GM08714 (cell line): ENCODE results near the gene MEF2C.
A peak's percentile ranks its signal among the peaks of the same experiment; 100 is the strongest.
"Not testable (repeated sequence)": the region's sequence is repeated elsewhere in the genome, so short reads cannot be mapped to it uniquely, and the experiment has no call there.

Experiments used
- H3K4me3 ChIP-seq: fragments of 200-500 bp; sonication (Bioruptor generic); 2 replicates; pipeline ENCODE4 v1.5.1; 2014; ENCODE audit warnings: mild to moderate bottlenecking, low read length, inconsistent platforms
- ZNF274 ChIP-seq: IDR thresholded peaks from 2 replicates; pipeline ENCODE4 v1.6.1; 2012; ENCODE audit warnings: mild to moderate bottlenecking, low read depth, low read length

MEF2C gene

DNA sequence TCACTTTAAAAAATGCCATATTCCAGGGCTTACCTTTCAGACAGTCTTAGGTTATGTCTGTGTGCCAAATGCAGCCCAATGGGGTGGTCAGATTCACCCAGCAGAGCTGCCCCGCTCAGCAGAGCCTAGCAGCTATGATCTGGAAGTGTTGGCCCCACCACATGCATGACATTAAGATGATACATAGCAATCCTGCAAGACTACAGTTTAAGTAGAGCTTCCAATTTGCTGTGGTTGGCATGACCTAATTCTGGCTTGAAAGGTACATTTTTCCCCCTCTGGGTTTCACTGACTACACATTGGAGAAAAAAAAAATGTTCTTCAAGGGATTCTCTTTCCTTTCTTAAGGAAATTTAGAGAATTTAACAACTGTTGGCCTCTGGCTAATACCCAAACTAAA lies 22.5 kb downstream of the MEF2C start:
- no peak for TF ChIP-seq ZNF274
- no peak overlapping the region for H3K4me3 ChIP-seq

- no peak overlapping the region for H3K4me3 ChIP-seq
- TF ChIP-seq ZNF274, result no peak
Measured at GRCh38 chr5:88858392-88858791, 24.6 kb downstream of the MEF2C start.

- H3K4me3 ChIP-seq, result not testable (repeated sequence)
Measured at GRCh38 chr5:88856381-88856780, 26.6 kb downstream of the MEF2C start.

DNA sequence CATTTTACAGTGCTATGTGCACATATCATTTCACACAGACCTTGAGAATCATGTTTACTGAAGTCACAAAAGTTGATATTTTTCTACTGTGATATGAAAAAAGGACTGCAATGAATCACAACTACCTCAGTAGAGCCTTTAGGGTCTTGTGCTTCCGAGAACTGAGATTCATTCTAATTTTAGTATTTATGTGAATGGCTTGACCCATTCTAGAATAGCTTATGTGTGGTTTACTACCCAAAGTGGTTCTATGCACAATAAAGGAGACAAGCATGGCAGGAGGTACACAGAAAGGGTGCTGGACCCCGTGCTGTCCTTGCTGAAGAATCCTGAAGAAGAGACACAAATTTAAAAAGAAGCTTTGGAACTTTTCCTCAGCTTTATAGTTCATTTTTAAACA lies 28.2 kb downstream of the MEF2C start:
- H3K4me3 ChIP-seq, result no peak overlapping the region

GRCh38 chr5:88847420-88847819 lies 35.6 kb downstream of the MEF2C start:
- H3K4me3 ChIP-seq, result no peak overlapping the region

More for the DNA sequence above, 28.2 kb downstream of the MEF2C start:
- TF ChIP-seq ZNF274, result no peak

GRCh38 chr5:88846434-88846833 lies 36.5 kb downstream of the MEF2C start:
- H3K4me3 ChIP-seq, result no peak overlapping the region
- no peak for TF ChIP-seq ZNF274

More at GRCh38 chr5:88847420-88847819, 35.6 kb downstream of the MEF2C start:
- TF ChIP-seq ZNF274, result no peak

DNA sequence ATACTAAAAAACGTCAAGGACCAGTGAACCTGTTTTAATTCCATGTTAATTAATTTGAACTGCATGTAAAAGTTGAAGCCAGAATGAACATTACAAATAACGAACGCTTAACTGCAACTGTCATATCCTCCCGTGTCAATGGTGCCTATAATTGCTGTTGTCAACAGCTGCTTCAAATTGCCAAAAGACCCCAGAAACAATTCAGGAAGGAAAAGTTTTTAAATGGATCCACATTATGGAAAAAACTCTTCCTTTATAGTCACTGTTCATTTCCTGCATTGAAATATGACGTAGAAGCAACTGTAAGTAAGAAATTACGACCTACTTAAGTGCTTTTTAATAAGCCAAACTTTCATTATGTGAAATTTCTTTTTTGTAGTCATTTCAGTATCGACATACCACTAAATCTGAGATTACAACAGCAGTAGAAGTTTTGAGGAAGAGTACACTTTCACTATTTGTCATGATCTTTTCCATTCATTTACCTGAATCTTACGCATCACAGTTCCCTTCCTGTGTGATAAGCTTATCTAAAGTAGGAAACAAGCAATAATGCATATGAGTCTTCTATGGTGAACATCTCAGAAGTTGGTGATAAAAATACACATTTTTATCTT lies 37.8 kb downstream of the MEF2C start:
- no peak for TF ChIP-seq ZNF274
- no peak overlapping the region for H3K4me3 ChIP-seq

- no peak overlapping the region for H3K4me3 ChIP-seq
- no peak for TF ChIP-seq ZNF274
Measured at GRCh38 chr5:88842784-88843183, 40.2 kb downstream of the MEF2C start.

- no peak for TF ChIP-seq ZNF274
- no peak overlapping the region for H3K4me3 ChIP-seq
Measured at GRCh38 chr5:88841212-88841611, 41.8 kb downstream of the MEF2C start.

- H3K4me3 ChIP-seq, result no peak overlapping the region
- TF ChIP-seq ZNF274, result no peak
Measured at GRCh38 chr5:88840495-88840894, 42.5 kb downstream of the MEF2C start.

GRCh38 chr5:88839238-88839637 lies 43.7 kb downstream of the MEF2C start:
- TF ChIP-seq ZNF274, result no peak
- H3K4me3 ChIP-seq, result no peak overlapping the region

DNA sequence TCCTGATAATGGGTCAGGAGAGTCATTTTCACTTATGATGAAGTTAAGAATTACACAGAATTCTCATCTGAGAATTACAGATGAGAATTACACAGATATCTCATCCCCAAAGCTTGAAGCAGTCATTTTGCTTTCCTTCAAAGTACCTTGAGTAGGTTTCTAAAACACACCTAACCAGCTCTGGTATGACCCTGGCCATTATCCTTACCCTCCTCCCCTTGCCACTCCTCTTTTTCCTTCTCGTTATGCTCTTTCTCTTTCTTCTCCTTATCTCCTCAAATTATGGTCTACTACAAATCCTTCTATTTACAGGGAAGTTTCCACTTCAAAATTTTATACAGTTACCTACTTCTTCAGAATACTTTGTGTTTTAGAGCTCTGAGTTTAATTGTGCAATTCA lies 44.5 kb downstream of the MEF2C start:
- H3K4me3 ChIP-seq, result no peak overlapping the region
- TF ChIP-seq ZNF274, result no peak

GRCh38 chr5:88837817-88838216 lies 45.2 kb downstream of the MEF2C start:
- no peak for TF ChIP-seq ZNF274

GRCh38 chr5:88837222-88837621 lies 45.8 kb downstream of the MEF2C start:
- no peak for TF ChIP-seq ZNF274
- no peak overlapping the region for H3K4me3 ChIP-seq

More at GRCh38 chr5:88837817-88838216, 45.2 kb downstream of the MEF2C start:
- no peak overlapping the region for H3K4me3 ChIP-seq

GRCh38 chr5:88836195-88836838 lies 46.7 kb downstream of the MEF2C start:
- no peak for TF ChIP-seq ZNF274
- no peak overlapping the region for H3K4me3 ChIP-seq

- H3K4me3 ChIP-seq, result peak overlapping the region; percentile 11; the same call in 1 of the 2 replicates
- no peak for TF ChIP-seq ZNF274
Measured at GRCh38 chr5:88834499-88834898, 48.5 kb downstream of the MEF2C start.
